GM18498 (cell line): ENCODE data around the gene TM9SF4.

Experiments used
- ATAC-seq: cut with Tn5 transposase; IDR thresholded peaks from one replicate; pipeline ENCODE4 v1.9.1; 2021; ENCODE audit warnings: mild to moderate bottlenecking, moderate library complexity; ENCODE audit not compliant: unreplicated experiment

TM9SF4 gene

GRCh38 chr20:32205843-32206759, 96.6 kb downstream of the TM9SF4 start:
- no peak for ATAC-seq

DNA sequence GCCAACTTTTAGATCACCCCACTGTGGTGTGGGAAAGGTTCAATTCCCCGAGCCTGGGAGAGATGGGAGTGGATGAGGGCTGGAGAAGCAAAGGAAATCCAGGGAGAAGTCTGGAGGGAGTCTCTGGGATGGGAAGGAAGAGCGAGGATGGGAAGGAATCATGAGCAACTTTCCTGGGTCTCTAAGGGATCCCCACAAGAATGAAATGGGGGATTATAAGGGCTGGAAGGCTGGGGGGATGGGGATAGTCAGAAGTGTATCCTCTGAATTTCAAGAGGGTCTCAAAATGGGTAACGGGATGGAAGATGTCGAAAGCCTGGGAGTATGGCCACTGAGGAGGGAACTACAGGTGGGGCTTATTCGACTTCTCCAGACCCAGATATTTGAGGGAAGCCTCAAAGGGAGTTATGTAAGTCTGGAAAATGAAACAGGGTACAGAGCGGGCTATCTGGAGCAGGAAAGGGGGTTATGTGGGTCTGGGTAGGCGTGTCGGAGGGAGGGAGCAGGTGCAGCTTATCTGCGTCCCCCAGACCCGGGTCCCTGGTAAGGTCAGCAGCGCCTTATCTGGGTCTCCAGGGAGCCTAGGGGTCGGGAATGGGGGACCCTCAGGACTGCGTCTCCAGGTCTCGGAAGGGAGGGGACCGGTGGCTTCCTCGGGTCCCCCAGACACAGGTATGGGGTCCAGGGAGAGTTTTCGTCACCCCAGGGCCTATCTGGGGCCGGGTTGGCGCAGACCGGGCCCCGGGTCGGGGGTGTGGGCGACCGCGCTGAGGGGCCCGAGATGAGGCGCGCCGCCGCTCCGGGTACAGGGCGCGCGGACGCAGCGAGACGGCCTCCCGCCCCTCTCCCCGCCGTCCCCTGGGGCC, 97.5 kb downstream of the TM9SF4 start:
- peak; percentile 19 for ATAC-seq

- peak; percentile 90 for ATAC-seq
Measured at GRCh38 chr20:32207626-32208498, 98.3 kb downstream of the TM9SF4 start, which contains the start of the genes PLAGL2 and POFUT1. Gene PLAGL2, minus strand, starts transcription at chr20:32207743. Its CDS starts 5,565 bp downstream, at chr20:32202178. Gene POFUT1, plus strand, starts transcription at chr20:32207880. Its CDS starts 62 bp downstream, at chr20:32207942.

GRCh38 chr20:32208499-32209154, 99.1 kb downstream of the TM9SF4 start:
- ATAC-seq = no peak

- ATAC-seq = no peak
Measured at GRCh38 chr20:32209850-32210605, 100.5 kb downstream of the TM9SF4 start.

DNA sequence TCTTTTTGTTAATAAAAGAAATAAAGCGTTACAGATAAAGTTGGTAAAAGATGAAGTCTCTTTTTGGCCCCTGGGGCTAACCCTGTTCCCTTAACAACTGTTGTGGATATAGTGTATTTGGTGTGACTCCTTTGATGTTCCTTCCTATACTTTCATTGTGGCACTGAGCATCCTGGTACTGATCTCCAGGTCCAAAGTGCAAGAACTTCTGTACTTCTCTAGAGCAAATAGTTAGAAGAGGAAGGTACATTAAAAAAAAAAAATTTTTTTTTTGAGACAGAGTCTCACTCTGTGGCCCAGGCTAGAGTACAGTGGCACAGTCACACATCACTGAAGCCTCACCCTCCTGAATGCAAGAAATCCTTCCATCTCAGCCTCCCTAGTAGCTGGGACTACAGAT, 104.4 kb downstream of the TM9SF4 start:
- ATAC-seq = no peak

DNA sequence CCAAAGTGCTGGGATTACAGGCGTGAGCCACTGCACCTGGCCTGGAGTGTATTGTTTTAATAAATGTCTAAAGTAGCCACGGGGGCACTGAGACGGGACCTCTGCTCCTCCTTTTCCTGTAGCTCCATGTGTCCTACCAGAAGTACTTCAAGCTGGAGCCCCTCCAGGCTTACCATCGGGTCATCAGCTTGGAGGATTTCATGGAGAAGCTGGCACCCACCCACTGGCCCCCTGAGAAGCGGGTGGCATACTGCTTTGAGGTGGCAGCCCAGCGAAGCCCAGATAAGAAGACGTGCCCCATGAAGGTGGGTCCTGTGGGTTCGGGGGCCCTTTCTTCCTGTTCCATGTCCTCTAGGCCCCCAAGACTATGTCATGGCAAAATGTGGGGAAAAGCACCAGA, 105.6 kb downstream of the TM9SF4 start:
- ATAC-seq = no peak

- ATAC-seq = no peak
Measured at GRCh38 chr20:32215729-32216128, 106.2 kb downstream of the TM9SF4 start.

GRCh38 chr20:32216179-32217142, 106.9 kb downstream of the TM9SF4 start:
- no peak for ATAC-seq
